Bladder microvascular endothelial cell (primary cell): ENCODE results near the gene TFDP3. TPM values are rescaled to one million over a fixed set of nuclear protein-coding genes. Genes with fewer than 3 reads are reported as not detected.

Source experiments
- total RNA-seq: library from RNA; depleted of rRNA; stranded (reverse); fragments of >200 nt; gene quantifications from 2 replicates; pipeline ENCODE4 v1.2.3, GENCODE V29; 2014

The TFDP3 gene, protein sequence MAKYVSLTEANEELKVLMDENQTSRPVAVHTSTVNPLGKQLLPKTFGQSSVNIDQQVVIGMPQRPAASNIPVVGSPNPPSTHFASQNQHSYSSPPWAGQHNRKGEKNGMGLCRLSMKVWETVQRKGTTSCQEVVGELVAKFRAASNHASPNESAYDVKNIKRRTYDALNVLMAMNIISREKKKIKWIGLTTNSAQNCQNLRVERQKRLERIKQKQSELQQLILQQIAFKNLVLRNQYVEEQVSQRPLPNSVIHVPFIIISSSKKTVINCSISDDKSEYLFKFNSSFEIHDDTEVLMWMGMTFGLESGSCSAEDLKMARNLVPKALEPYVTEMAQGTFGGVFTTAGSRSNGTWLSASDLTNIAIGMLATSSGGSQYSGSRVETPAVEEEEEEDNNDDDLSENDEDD
- total RNA-seq, result not detected in 2 replicates

DNA sequence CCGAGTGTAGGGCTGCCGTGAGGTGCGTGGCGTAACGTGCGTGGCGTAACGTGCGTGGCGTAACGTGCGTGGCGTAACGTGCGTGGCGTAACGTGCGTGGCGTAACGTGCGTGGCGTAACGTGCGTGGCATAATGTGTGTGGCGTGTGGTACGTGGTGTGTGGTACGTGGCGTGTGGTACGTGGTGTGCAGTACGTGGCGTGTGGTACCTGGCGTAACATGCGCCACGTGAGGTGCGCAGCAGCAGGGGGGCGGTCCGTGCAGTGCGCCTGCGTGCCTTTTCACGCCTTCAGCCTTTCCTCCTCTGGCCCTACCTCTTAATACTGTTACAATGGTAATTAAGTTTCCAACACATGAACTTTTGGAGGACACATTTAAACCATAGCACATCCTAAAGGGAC lies at the start of gene TFDP3:
TFDP3 (minus strand) TSS at position 26 of the 400 bp plus-strand sequence. CDS start 95 bp downstream, outside the sequence.

Other genes with a start within 250 kb of the TFDP3 start
- gene USP26, start 121.2 kb downstream of the TFDP3 start, total RNA-seq, result not detected in 2 replicates
- 0.16 and 2.3 TPM in 2 replicates for gene GPC4, start 197.1 kb upstream of the TFDP3 start, total RNA-seq